ENCODE data around the gene AKAP12.

Gene AKAP12

DNA sequence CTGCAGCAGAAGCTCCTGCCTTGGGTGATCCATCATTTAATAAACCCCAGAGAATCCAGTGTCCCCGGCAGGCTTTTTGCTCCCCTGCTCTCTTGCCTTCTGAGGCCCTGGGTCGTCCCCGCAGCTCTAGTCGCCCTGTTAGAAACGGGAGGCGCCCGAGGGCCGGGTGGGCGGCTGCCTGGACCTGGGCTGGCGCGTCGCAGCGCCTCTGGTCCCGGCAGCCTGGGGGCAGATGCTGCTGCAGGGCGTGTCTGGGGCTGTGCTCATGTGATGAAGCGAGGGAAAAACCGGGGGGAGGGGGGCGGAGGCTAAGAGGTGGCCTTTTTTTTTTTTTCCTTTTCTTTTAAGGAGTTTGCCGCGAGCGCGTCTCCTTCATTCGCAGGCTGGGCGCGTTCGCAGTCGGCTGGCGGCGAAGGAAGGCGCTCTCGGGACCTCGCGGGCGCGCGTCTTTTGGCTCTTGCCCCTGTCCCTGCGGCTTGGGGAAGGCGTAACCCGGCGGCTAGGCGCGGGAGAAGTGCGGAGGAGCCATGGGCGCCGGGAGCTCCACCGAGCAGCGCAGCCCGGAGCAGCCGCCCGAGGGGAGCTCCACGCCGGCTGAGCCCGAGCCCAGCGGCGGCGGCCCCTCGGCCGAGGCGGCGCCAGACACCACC, 394 bp downstream of the AKAP12 start:
- peak; percentile 71 for DNase-seq

GRCh38 chr6:151240791-151241642, 1.2 kb downstream of the AKAP12 start:
- DNase-seq: no peak

DNA sequence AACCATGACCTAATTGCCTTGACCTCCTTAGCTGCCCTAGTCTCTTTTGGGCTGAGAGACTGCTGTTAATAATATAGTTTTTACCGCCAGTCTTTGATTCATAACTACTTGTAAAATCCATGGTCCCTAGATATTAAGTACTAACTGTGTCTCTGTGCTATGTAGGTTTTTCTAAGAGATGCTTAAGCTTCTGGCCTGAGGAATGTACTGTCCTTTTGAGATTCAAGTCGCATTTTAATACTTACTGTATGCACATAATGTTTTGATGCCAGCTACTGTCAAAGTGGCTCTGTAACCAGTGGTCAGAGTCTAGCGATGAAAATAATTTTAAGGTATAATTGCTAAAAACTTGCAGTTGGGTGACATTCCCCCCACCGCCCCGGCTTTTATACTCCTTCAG, 2.1 kb downstream of the AKAP12 start:
- DNase-seq: no peak

DNA sequence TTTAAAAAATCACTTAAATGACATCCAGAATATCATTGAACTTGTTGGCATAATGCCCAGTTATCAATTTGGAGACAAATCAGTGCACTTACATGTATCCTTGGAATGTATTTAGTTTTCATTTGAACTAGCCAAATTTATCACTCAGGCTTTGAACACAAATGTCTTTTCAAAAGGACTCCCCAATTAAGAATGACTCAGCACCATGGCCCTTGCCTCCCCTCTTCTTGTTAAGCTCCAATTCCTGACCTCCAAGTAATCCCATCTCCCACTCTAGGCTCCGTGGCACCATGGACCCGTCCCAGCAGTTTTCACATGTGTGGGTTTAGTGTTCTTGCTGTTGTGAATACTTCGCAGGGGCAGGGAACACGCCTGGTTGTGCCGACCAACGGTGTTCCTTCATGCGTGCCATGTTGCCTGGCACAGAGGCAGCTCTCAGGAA, 2.7 kb downstream of the AKAP12 start:
- no peak for DNase-seq

GRCh38 chr6:151243481-151243880, 3.7 kb downstream of the AKAP12 start:
- no peak for DNase-seq

DNA sequence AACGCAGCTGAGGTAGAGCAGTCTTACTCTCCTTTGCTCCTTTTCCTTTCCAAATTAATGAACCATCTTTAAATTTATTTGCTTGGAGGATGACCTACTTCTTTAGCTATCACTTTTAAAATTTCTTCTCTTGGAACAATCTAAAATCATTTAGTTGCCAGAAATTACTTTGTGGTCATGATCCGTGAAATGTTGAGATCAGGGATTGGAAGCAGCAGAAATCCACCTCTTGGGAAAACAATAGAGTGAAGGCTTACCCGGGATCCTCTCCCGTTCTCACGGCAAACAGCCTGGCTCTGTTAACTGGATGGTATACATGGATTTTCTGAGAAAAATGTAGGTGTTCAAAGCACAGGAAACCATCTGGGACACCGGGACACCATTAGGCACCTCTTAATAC, 7.7 kb downstream of the AKAP12 start:
- no peak for DNase-seq

GRCh38 chr6:151248295-151248694, 8.5 kb downstream of the AKAP12 start:
- no peak for DNase-seq

DNA sequence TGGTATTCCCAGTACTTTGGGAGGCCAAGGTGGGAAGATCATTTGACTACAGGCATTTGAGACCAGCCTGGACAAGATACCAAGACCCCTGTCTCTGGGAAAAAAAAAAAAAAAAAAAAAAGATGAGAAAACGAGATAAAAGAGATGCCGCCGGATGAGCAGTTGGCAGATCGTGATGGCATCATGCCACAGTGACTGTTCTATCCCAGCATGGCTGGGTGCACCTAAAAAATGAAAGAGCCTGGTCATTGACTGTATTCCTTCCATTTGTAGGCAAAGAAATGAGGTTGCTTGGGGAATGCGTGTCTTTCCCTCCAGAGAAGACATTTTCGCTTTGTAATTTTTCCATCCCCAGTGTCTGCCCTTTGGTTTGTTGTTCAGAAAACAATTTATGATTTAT, 12.9 kb downstream of the AKAP12 start:
- DNase-seq: no peak

DNA sequence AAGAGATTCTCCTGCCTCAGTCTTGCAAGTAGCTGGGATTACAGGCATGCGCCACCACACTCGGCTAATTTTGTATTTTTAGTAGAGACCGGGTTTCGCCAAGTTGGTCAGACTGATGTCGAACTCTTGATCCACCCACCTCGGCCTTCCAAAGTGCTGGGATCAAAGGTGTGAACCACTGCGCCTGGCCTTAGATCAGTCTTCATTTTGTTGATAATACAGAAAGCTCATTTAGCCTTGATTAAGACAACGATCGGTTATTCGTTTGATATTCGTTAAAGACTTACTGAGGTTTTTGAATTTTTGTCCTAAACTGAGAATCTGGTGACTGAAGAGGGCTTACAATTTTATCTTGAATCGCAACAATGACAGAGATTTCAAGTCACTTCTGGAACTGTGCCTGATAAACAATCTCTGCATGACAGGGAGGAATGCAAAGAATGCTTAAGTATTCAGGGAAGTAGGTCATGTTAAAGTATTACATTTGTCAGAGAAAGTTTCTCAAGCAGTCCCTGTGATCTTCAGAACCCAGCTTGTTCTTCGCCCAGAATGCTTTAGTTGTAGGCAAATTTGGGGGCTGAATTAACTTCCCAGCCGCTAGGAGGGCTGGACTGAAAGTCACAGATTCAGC, 14.8 kb downstream of the AKAP12 start:
- DNase-seq: no peak

GRCh38 chr6:151255811-151256210, 16.0 kb downstream of the AKAP12 start:
- no peak for DNase-seq

- no peak for DNase-seq
Measured at GRCh38 chr6:151257985-151258445, 18.2 kb downstream of the AKAP12 start.

DNA sequence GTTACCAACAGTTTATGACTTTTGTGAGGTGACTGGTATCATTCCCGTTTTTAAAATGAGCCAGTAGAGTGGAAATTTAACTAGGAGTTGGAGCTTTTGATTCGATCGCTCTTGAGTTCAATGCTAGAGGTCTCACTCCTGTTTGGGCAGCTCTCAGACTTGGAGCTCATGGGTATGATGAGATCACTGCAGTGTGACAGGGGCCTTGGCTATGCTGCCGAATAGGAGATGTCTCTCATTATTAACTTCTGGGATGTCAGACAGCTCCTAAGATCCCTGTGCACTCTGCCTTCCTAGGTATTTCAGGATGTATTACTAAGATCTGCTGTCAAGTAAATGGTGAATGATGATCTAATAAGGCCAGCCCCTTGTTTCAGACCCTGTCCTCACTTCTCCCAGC, 20.4 kb downstream of the AKAP12 start:
- DNase-seq: no peak

- no peak for DNase-seq
Measured at GRCh38 chr6:151263035-151263434, 23.3 kb downstream of the AKAP12 start.

GRCh38 chr6:151263967-151264366, 24.2 kb downstream of the AKAP12 start:
- DNase-seq: no peak

GRCh38 chr6:151265282-151265681, 25.5 kb downstream of the AKAP12 start:
- DNase-seq: no peak

DNA sequence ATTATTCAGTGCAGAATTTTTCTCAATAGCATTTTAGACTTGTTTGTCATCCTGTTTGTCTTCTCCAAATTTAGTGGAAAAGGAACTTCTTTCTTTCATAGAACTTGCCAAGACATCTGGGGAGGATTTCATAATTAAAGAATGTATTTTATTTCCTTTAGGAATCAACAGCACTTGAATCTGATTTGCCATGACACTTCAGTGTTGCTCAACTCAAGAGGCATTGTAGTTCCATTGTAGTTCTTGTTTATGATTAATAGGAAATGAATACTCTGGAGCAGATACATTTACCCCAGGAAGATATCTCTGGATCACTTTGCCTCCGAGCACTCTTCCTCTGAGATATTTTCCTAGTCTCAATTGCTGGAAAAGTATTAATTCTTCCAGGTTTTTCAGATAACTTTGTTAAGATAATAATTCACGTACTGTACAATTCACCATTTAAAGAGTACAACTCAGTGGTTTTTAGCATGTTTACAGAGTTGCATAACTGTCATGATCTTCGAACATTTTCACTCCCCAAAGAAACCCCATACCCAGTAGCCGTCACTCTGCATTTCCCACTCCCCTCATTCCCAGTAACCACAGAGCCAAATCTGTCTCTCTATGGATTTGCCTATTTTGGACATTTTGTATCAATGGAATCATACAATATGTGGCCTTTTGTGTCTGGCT, 29.7 kb downstream of the AKAP12 start:
- no peak for DNase-seq

DNA sequence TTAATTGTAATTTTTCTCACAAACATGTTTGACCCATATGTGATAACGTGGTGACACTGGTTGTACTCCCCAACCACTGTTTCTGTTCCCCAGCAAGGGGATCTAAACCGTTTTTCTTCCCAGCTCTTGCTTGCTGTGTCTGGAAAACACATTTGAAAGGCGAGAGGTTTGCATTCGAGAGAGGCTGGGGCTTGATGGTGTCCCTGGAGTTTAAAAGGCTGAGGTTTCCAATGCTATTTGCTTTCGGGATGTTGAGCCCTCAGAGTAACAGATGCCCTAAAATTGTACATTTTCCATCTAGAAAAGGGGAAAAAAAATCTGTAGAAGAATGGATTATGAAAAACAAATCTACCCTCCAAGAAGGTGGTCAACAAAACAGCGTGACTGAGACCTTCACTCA, 35.4 kb downstream of the AKAP12 start:
- DNase-seq: no peak

GRCh38 chr6:151275566-151275965, 35.8 kb downstream of the AKAP12 start:
- DNase-seq: no peak

DNA sequence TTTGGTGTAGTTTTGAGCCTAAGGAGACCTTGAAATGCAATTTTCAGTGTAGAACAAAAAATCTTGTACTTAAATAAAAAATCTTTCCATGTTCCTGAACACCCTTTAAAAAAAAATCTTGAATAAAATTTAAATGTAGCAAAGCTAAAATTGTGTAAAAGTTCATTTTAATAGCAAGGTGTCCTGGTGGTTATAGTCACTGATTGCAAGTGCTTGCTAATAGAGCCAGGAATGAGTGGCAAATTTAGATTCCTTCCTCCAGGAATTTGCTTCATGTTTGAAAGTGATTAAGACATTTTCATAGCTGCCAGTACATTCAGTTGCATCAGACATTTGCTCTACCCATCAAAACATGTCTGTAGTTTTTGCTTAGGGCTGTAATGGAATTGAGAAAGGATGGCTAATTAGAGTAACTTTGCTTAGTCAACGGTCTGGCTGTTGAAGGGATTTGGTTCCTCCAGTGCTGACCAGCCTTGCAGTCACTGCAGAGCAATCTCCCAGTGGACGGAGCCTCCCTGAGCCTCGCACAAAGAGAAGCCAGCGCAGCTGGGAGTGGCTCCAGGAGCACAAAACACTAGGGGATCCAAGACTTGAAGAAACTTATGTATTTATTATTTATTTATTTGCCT, 36.5 kb downstream of the AKAP12 start:
- DNase-seq: no peak

- no peak for DNase-seq
Measured at GRCh38 chr6:151279891-151280290, 40.1 kb downstream of the AKAP12 start.

DNA sequence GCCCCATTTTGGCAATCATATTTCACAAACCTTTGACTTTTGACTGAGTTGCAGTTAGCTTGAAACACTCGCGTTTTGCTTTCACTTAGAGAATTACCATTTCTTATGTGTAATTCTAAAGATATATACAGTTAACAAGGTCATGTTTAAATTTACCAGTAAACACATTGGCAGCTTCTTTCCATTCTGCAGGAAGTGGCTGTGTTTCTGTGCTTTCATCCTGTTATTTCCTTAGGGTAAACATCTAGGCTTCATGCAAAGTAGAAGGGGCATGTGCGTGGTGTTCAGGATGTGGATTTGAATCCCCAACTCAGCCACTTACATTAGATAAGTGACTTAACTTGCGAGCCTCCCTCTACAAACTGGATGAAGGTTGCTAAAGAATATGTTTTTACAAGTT, 41.1 kb downstream of the AKAP12 start:
- no peak for DNase-seq

DNA sequence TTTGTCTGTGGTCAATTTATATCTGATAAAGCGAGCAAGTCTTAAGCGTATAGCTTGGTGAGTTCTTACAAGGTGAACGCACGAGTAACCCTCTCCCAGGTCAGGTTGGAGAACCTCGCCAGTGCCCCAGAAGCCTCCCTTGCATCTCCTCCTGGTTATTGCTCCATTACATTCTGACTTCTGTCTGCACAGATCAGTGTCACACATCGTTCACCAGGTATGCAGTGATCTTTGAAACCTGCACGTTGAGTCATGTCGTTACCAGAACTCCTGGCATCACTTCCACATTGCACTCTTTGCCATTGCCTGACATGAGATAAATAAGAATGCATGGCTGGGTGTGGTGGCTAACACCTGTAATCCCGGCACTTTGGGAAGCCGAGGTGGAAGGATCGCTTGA, 44.2 kb downstream of the AKAP12 start:
- DNase-seq: no peak

DNA sequence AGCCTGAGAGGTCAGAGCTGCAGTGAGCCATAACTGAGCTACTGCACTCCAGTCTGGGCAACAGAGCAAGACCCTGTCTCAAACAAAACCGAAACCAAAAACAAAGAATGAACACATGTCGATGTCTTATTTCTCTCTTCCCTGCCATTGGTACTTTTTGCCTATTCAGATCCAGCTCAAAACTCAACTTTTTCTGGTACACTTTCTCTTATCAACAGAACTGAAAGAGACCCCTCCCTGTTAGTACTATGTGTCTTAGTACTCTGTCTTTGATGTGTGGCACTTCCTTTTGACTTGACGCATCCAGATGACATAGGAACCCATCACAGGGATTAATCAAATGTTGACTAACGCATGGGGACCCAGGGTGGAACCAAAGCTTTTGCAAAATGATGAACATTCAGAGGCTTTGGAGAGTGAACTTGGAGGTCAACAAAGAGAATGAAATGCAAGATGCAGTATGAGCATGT, 44.8 kb downstream of the AKAP12 start:
- DNase-seq: no peak

Data from T1000 (cell line).